ENCODE results near the gene IQGAP1.

DNA sequence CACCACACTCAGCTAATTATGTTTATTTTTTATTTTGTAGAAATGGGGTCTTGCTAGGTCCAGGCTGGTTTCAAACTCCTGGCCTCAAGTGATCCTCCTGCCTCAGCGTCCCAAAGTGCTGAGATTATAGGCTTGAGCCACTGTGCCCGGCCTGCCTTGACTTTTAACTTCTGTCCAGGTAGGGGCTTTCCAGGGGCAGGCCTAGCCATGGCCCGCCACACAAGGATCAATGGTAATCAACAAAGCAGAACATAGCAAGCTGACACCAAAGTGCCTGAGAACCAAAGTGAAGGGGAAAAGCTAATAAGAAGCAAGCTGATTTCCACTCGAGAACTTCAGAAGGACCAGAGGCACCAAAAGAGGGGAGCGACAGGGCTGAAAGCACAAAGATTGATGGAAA is 132.3 kb downstream of the IQGAP1 start:
- TF ChIP-seq, protein P1, sequence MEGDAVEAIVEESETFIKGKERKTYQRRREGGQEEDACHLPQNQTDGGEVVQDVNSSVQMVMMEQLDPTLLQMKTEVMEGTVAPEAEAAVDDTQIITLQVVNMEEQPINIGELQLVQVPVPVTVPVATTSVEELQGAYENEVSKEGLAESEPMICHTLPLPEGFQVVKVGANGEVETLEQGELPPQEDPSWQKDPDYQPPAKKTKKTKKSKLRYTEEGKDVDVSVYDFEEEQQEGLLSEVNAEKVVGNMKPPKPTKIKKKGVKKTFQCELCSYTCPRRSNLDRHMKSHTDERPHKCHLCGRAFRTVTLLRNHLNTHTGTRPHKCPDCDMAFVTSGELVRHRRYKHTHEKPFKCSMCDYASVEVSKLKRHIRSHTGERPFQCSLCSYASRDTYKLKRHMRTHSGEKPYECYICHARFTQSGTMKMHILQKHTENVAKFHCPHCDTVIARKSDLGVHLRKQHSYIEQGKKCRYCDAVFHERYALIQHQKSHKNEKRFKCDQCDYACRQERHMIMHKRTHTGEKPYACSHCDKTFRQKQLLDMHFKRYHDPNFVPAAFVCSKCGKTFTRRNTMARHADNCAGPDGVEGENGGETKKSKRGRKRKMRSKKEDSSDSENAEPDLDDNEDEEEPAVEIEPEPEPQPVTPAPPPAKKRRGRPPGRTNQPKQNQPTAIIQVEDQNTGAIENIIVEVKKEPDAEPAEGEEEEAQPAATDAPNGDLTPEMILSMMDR (conservative IDR thresholded peaks at IDR 0.05; ENCODE audit: low read depth, low read length), result no peak
- no peak for TF ChIP-seq POLR2A (IDR thresholded peaks at IDR 0.05; ENCODE audit: low read depth, low read length)
